ENCODE data around the gene FREM2.

FREM2 gene

DNA sequence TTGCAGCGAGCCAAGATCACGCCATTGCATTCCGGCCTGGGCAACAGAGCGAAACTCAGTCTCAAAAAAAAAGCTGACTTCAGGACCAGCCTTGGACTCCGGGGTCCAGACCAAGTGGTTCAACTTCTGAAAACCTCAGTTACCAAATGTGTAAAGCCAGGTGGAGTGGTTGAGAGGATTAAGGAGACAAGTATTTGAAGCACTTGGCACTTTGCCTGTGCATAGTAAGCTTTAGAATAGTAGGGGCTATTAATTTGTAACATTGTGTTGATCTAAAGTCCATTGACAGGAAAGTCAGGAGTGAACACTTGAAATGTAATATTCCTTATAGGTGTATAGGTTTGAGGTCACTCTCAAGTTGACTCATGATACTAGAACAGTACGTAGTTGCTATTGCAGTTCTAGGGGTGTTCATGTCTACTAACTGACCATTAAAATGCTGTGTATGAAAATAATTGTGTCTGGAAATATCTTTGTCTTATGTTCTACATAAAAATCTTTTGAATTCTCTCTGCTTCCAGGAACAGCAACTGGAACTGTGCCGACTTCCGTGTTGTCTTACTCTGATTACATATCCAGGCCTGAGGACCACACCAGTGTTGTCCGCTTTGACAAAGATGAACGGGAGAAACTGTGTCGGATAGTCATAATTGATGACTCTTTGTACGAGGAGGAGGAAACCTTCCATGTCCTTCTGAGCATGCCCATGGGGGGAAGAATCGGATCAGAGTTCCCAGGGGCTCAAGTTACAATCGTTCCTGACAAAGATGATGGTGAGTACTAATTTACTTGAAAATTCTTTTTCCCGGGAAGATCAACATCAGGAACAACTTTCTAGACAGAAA is 97.4 kb downstream of the FREM2 start:
- Mint-ChIP-seq H3K4me3 (peak overlapping the region; percentile 63), H3K36me3 (ENCODE audit: low read depth) (no peaks in the 10 kb centered on the region), H3K4me1 (peaks cover 30% of the 10 kb centered on the region), H3K27me3 (ENCODE audit: low read depth, poor library complexity) (no peaks in the 10 kb centered on the region), H3K9me3 (no peaks in the 10 kb centered on the region), H3K27ac (peak overlapping the region; percentile 94)
- TF ChIP-seq, protein P1, sequence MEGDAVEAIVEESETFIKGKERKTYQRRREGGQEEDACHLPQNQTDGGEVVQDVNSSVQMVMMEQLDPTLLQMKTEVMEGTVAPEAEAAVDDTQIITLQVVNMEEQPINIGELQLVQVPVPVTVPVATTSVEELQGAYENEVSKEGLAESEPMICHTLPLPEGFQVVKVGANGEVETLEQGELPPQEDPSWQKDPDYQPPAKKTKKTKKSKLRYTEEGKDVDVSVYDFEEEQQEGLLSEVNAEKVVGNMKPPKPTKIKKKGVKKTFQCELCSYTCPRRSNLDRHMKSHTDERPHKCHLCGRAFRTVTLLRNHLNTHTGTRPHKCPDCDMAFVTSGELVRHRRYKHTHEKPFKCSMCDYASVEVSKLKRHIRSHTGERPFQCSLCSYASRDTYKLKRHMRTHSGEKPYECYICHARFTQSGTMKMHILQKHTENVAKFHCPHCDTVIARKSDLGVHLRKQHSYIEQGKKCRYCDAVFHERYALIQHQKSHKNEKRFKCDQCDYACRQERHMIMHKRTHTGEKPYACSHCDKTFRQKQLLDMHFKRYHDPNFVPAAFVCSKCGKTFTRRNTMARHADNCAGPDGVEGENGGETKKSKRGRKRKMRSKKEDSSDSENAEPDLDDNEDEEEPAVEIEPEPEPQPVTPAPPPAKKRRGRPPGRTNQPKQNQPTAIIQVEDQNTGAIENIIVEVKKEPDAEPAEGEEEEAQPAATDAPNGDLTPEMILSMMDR (IDR thresholded peaks at IDR 0.05): no peak
- DNase-seq: peak; percentile 53

DNA sequence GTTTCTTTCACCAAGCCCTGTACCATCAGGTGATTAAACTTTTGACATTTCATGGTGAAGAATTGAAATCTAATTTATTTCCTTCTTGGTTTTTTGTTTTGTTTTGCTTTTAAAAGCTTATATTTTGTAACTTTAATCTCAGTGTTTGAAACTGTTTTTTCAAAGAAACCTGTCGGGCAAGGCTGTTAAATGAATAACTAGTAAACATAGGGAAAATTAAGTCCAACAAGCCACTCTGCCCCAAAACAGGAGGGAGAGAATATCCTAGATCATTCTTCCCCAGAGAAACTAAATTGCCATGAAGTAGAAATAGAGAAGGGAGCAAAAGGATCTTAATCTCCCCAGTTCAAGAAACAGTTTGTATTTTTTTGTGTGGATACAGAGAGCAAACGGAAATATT is 98.2 kb downstream of the FREM2 start:
- Mint-ChIP-seq H3K4me1 (peaks cover 30% of the 10 kb centered on the region), H3K27ac (peak overlapping the region; percentile 94), H3K36me3 (ENCODE audit: low read depth) (no peaks in the 10 kb centered on the region), H3K9me3 (no peaks in the 10 kb centered on the region), H3K4me3 (peak overlapping the region; percentile 34), H3K27me3 (ENCODE audit: low read depth, poor library complexity) (no peaks in the 10 kb centered on the region)
- TF ChIP-seq, protein P1 (IDR thresholded peaks at IDR 0.05): no peak
- DNase-seq: no peak

DNA sequence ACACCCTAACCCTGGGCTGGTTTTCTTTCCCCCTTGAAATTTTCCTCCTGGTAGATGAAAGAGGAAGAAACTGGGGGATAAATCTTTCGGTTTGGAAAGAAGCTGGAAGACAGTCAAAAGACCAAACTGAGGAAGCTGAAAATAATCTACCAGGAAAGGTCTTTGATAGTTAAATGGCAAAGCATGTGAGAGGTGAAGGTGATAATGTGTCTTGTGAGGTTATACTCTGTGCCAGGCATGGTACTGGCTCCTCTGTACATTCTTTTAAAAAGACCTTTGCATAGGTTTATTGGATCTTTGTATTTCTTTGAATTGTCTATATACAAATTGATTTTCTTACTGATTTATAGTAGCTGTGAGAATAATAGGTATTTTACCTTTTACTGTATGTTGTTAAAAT is 98.6 kb downstream of the FREM2 start:
- Mint-ChIP-seq H3K4me3 (peak overlapping the region; percentile 39), H3K9me3 (no peaks in the 10 kb centered on the region), H3K36me3 (ENCODE audit: low read depth) (no peaks in the 10 kb centered on the region), H3K27me3 (ENCODE audit: low read depth, poor library complexity) (no peaks in the 10 kb centered on the region), H3K27ac (peak overlapping the region; percentile 94), H3K4me1 (peaks cover 30% of the 10 kb centered on the region)
- TF ChIP-seq, protein P1 (IDR thresholded peaks at IDR 0.05): no peak
- DNase-seq: no peak

DNA sequence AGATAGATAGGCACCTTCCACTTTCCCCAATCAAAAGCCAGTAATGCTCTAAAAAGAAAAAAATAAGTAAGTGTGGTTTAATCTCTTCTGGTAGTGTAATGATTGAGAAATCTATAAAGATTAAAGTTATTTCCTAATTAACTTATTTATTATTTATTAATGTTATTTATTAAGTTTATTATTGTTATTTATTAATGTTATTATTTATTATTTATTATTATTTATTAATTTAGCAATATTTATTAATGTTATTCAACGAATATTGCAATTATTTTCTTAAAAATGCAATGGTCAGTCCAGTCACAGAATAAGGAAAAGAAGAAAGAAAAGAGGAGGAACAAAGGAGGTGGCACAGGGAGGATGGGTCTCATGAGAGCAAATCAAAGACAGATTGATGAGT is 100.7 kb downstream of the FREM2 start:
- Mint-ChIP-seq H3K27me3 (ENCODE audit: low read depth, poor library complexity) (no peaks in the 10 kb centered on the region), H3K4me3 (no peak overlapping the region), H3K36me3 (ENCODE audit: low read depth) (no peaks in the 10 kb centered on the region), H3K27ac (peak overlapping the region; percentile 15), H3K9me3 (no peaks in the 10 kb centered on the region), H3K4me1 (peaks cover 30% of the 10 kb centered on the region)
- TF ChIP-seq, protein P1 (IDR thresholded peaks at IDR 0.05): no peak
- DNase-seq: no peak

DNA sequence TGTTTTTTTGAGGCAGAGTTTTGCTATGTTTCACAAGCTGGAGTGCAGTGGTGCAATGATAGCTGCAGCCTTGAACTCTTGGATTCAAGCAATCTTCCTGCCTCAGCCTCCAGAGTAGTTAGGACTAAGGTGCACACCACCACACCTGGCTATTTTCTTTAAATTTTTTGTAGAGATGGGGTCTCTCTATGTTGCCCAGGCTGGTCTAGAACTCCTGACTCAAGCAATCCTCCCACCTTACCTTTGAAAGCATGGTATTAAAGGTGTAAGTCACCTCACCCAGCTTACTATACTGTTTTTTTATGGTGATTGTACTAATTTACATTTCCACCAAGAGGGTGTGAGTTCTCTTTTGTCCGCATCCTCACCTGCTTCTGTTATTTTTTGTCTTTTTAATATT is 110.0 kb downstream of the FREM2 start:
- no peaks in the 10 kb centered on the region for H3K4me1 Mint-ChIP-seq
- no peak overlapping the region for H3K4me3 Mint-ChIP-seq
- TF ChIP-seq, protein P1 (IDR thresholded peaks at IDR 0.05): no peak
- H3K27me3 Mint-ChIP-seq (ENCODE audit: low read depth, poor library complexity): no peaks in the 10 kb centered on the region
- DNase-seq: no peak
- peaks cover 11% of the 10 kb centered on the region for H3K36me3 Mint-ChIP-seq (ENCODE audit: low read depth)
- H3K27ac Mint-ChIP-seq: no peak overlapping the region
- peaks cover 10% of the 10 kb centered on the region for H3K9me3 Mint-ChIP-seq

DNA sequence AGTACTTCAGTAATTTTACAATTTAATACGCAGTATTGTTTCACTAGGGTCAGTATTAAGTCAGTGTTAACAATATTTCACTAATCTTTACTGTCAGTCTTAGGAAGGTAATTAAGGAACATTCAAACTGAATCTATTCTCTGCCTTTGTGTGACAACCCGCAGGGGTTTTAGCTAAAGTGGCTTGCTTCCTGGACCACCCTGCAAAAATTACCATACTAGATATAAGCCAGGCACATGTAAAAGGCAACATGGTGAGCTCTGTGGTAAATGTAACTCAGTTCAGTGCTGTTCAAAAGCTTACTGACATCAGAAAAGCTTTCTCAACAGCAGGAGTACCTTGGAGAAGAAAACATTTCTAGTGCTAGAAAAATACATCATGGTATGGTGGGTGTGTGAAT is 116.7 kb downstream of the FREM2 start:
- Mint-ChIP-seq H3K27me3 (ENCODE audit: low read depth, poor library complexity) (no peaks in the 10 kb centered on the region), H3K4me1 (no peaks in the 10 kb centered on the region), H3K36me3 (ENCODE audit: low read depth) (peaks cover 11% of the 10 kb centered on the region), H3K4me3 (no peak overlapping the region), H3K9me3 (peaks cover 18% of the 10 kb centered on the region), H3K27ac (no peak overlapping the region)
- no peak for DNase-seq
- TF ChIP-seq, protein P1 (IDR thresholded peaks at IDR 0.05): no peak

Measured in nephron progenitor cell (in vitro differentiated cells).